ENCODE measurements around the gene KRT74.

- TF ChIP-seq EZH2 (IDR thresholded peaks at IDR 0.05; ENCODE audit: low read depth) (no peak), CTCF (conservative IDR thresholded peaks at IDR 0.05) (no peak)
Measured at GRCh38 chr12:52606096-52606495, 32.5 kb upstream of the KRT74 start.

Measured in PC-9 (cell line).